Ascending aorta (tissue), 2 donors: ENCODE results near the gene RBM19. TPM values are rescaled to one million over a fixed set of nuclear protein-coding genes. Genes with fewer than 3 reads are reported as not detected.

Source experiments
- DNase-seq, 2 donors: peaks; one replicate each; pipeline ENCODE4 v3.0.0-alpha.2; 2019; ENCODE audit warnings: low spot score in 2 of 2
- H3K27ac ChIP-seq, 2 donors: fragments of 200-600 bp; sonication (generic); one replicate each; pipeline ENCODE4 v1.5.1; 2016 to 2017; ENCODE audit warnings: mild to moderate bottlenecking in 1 of 2
- H3K27me3 ChIP-seq: fragments of 200-600 bp; sonication (generic); one replicate; pipeline ENCODE4 v1.5.1; 2017
- H3K36me3 ChIP-seq, 2 donors: fragments of 200-600 bp; sonication (generic); one replicate each; pipeline ENCODE4 v1.5.1; 2016
- H3K4me1 ChIP-seq, 2 donors: fragments of 200-600 bp; sonication (generic); one replicate each; pipeline ENCODE4 v1.5.1; 2016 to 2017; ENCODE audit warnings: mild to moderate bottlenecking in 1 of 2
- H3K4me3 ChIP-seq, 2 donors: fragments of 200-600 bp; sonication (generic); one replicate each; pipeline ENCODE4 v1.5.1; 2016 to 2017; ENCODE audit warnings: mild to moderate bottlenecking in 1 of 2
- H3K9me3 ChIP-seq, 2 donors: fragments of 200-600 bp; sonication (generic); one replicate each; pipeline ENCODE4 v1.5.1; 2016
- intact Hi-C: fragments of 100-400 bp; cut with DNase I; formaldehyde crosslinking; loops from one replicate; pipeline ENCODE4 v1.15.1; 2023
- total RNA-seq: library from RNA; depleted of rRNA; stranded (reverse); fragments of >200 nt; gene quantifications from one replicate; pipeline ENCODE4 v1.1.0, GENCODE V29; 2016
- TF ChIP-seq, protein P1 (sequence below), 3 experiments: fragments of 200-600 bp in 2 of 3; fragments of 450-650 bp in 1 of 3; sonication (generic) in 2 of 3; IDR thresholded peaks; one replicate each; pipeline ENCODE4 v1.5.1; 2016 to 2019; ENCODE audit warnings: antibody characterized with exemption in 3 of 3, mild to moderate bottlenecking in 1 of 3, moderate library complexity in 1 of 3

The RBM19 gene
- total RNA-seq, 1 donor from 2014 or later: 22.8 TPM

- no peak overlapping the region for H3K27ac ChIP-seq
- no peaks in the 10 kb centered on the region for H3K4me1 ChIP-seq
- DNase-seq: no peak
- TF ChIP-seq, protein P1, sequence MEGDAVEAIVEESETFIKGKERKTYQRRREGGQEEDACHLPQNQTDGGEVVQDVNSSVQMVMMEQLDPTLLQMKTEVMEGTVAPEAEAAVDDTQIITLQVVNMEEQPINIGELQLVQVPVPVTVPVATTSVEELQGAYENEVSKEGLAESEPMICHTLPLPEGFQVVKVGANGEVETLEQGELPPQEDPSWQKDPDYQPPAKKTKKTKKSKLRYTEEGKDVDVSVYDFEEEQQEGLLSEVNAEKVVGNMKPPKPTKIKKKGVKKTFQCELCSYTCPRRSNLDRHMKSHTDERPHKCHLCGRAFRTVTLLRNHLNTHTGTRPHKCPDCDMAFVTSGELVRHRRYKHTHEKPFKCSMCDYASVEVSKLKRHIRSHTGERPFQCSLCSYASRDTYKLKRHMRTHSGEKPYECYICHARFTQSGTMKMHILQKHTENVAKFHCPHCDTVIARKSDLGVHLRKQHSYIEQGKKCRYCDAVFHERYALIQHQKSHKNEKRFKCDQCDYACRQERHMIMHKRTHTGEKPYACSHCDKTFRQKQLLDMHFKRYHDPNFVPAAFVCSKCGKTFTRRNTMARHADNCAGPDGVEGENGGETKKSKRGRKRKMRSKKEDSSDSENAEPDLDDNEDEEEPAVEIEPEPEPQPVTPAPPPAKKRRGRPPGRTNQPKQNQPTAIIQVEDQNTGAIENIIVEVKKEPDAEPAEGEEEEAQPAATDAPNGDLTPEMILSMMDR (IDR thresholded peaks at IDR 0.05): no peak
- intact Hi-C loops: no loop called here
- H3K27me3 ChIP-seq: no peaks in the 10 kb centered on the region
- no peaks in the 10 kb centered on the region for H3K9me3 ChIP-seq
- peaks cover 5 to 7% of the 10 kb centered on the region in 2 donors for H3K36me3 ChIP-seq
- H3K4me3 ChIP-seq: no peak overlapping the region
Observed at GRCh38 chr12:113823016-113823415, 143.1 kb downstream of the RBM19 start.

- H3K4me1 ChIP-seq: no peaks in the 10 kb centered on the region
- no peak overlapping the region for H3K4me3 ChIP-seq
- TF ChIP-seq, protein P1 (IDR thresholded peaks at IDR 0.05): no peak
- no peaks in the 10 kb centered on the region for H3K9me3 ChIP-seq
- DNase-seq: no peak
- H3K27ac ChIP-seq: no peak overlapping the region
- H3K36me3 ChIP-seq: peaks cover 7 to 13% of the 10 kb centered on the region in 2 donors
- H3K27me3 ChIP-seq: no peaks in the 10 kb centered on the region
- intact Hi-C loops: no loop called here
Observed at GRCh38 chr12:113820842-113821241, 145.3 kb downstream of the RBM19 start.

DNA sequence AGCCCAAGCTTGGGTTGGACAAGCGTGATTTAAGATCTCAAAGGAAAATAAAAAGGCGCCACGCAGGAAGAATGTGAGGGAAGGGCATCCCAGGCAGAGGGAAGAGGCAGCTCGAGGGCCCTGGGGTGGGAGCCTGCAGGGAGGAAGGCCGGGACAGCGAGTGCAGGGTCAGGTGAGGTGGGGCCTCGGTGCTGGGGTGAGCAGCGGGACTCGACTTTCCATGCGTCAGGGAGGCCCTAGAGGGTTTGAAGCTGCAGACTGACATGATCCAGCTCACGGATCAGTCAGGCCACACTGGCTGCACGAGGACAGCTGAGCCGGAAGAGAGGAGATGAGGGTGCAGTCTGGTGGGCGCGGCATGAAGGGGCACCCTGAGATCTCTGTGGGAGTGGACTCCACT lies 145.8 kb downstream of the RBM19 start:
- DNase-seq: no peak
- H3K27me3 ChIP-seq: no peaks in the 10 kb centered on the region
- no peaks in the 10 kb centered on the region for H3K9me3 ChIP-seq
- no peak overlapping the region for H3K4me3 ChIP-seq
- H3K27ac ChIP-seq: no peak overlapping the region
- intact Hi-C loops: no loop called here
- no peaks in the 10 kb centered on the region for H3K4me1 ChIP-seq
- TF ChIP-seq, protein P1 (IDR thresholded peaks at IDR 0.05): no peak
- peaks cover 7 to 13% of the 10 kb centered on the region in 2 donors for H3K36me3 ChIP-seq

- Histone ChIP-seq H3K4me1 (no peaks in the 10 kb centered on the region), H3K27ac (no peak overlapping the region), H3K9me3 (no peaks in the 10 kb centered on the region), H3K36me3 (peaks cover 7 to 13% of the 10 kb centered on the region in 2 donors), H3K27me3 (no peaks in the 10 kb centered on the region), H3K4me3 (no peak overlapping the region)
- intact Hi-C loops: no loop called here
- DNase-seq: no peak
- TF ChIP-seq, protein P1 (IDR thresholded peaks at IDR 0.05): no peak
Observed at GRCh38 chr12:113819495-113819894, 146.6 kb downstream of the RBM19 start.

GRCh38 chr12:113818833-113819232 lies 147.3 kb downstream of the RBM19 start:
- intact Hi-C loops: no loop called here
- Histone ChIP-seq H3K36me3 (peaks cover 7 to 13% of the 10 kb centered on the region in 2 donors), H3K27me3 (no peaks in the 10 kb centered on the region), H3K9me3 (no peaks in the 10 kb centered on the region), H3K4me1 (no peaks in the 10 kb centered on the region), H3K27ac (no peak overlapping the region), H3K4me3 (no peak overlapping the region)
- TF ChIP-seq, protein P1 (IDR thresholded peaks at IDR 0.05): no peak
- DNase-seq: no peak

DNA sequence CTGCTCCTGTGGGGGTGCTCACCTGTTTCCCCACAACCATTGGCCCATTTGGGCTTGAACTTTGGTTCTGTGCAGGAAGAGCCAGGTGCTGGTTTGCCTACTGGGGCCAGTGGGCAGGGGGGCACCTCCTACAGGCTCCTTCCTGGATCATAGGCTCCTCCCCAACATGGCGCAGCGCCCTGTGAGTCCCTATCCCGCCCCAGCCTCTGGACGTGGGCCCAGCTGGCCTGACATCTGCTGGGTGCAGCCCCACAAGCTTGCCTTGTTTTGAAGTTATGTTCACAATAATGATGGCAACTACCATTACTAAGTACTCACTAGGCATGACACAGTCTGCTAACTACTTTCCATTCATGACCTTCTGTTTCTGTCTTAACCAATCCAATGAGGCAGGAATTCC lies 147.8 kb downstream of the RBM19 start:
- no peaks in the 10 kb centered on the region for H3K9me3 ChIP-seq
- H3K4me1 ChIP-seq: no peaks in the 10 kb centered on the region
- no peak overlapping the region for H3K4me3 ChIP-seq
- no peak overlapping the region for H3K27ac ChIP-seq
- TF ChIP-seq, protein P1 (IDR thresholded peaks at IDR 0.05): no peak
- intact Hi-C loops: no loop called here
- H3K36me3 ChIP-seq: peaks cover 7 to 13% of the 10 kb centered on the region in 2 donors
- no peaks in the 10 kb centered on the region for H3K27me3 ChIP-seq
- no peak for DNase-seq
